ENCODE results near the gene TH.
"Not testable (repeated sequence)": the region's sequence is repeated elsewhere in the genome, so short reads cannot be mapped to it uniquely, and the experiment has no call there.

The TH gene

GRCh38 chr11:2188745-2189144, 17.1 kb upstream of the TH start:
- no peak overlapping the region for H3K9ac ChIP-seq (ENCODE audit: low read length)
- H3K27me3 ChIP-seq (ENCODE audit: control insufficient read depth, insufficient read depth, low read length) = peaks cover 13% of the 10 kb centered on the region
- H3K4me1 ChIP-seq (ENCODE audit: control insufficient read depth, insufficient read depth, low read length) = no peaks in the 10 kb centered on the region
- no peak overlapping the region for H3K4me3 ChIP-seq (ENCODE audit: low read length)
- H3K27ac ChIP-seq (ENCODE audit: low read depth, low read length) = no peak overlapping the region
- H3K36me3 ChIP-seq (ENCODE audit: control insufficient read depth, insufficient read depth, low read length) = no peaks in the 10 kb centered on the region

- Histone ChIP-seq H3K4me1 (ENCODE audit: control insufficient read depth, insufficient read depth, low read length) (no peaks in the 10 kb centered on the region), H3K36me3 (ENCODE audit: control insufficient read depth, insufficient read depth, low read length) (no peaks in the 10 kb centered on the region), H3K27ac (ENCODE audit: low read depth, low read length) (no peak overlapping the region), H3K4me3 (ENCODE audit: low read length) (no peak overlapping the region), H3K9ac (ENCODE audit: low read length) (no peak overlapping the region), H3K27me3 (ENCODE audit: control insufficient read depth, insufficient read depth, low read length) (peaks cover 13% of the 10 kb centered on the region)
Observed at GRCh38 chr11:2187280-2187707, 15.7 kb upstream of the TH start.

- no peak overlapping the region for H3K4me3 ChIP-seq (ENCODE audit: low read length)
- peaks cover 13% of the 10 kb centered on the region for H3K27me3 ChIP-seq (ENCODE audit: control insufficient read depth, insufficient read depth, low read length)
- H3K4me1 ChIP-seq (ENCODE audit: control insufficient read depth, insufficient read depth, low read length) = no peaks in the 10 kb centered on the region
- no peak overlapping the region for H3K9ac ChIP-seq (ENCODE audit: low read length)
- no peak overlapping the region for H3K27ac ChIP-seq (ENCODE audit: low read depth, low read length)
- no peaks in the 10 kb centered on the region for H3K36me3 ChIP-seq (ENCODE audit: control insufficient read depth, insufficient read depth, low read length)
Observed at GRCh38 chr11:2186669-2187279, 15.2 kb upstream of the TH start.

- H3K27me3 ChIP-seq (ENCODE audit: control insufficient read depth, insufficient read depth, low read length) = peaks cover 11% of the 10 kb centered on the region
- H3K36me3 ChIP-seq (ENCODE audit: control insufficient read depth, insufficient read depth, low read length) = no peaks in the 10 kb centered on the region
- no peak overlapping the region for H3K9ac ChIP-seq (ENCODE audit: low read length)
- H3K4me3 ChIP-seq (ENCODE audit: low read length) = no peak overlapping the region
- H3K4me1 ChIP-seq (ENCODE audit: control insufficient read depth, insufficient read depth, low read length) = no peaks in the 10 kb centered on the region
- H3K27ac ChIP-seq (ENCODE audit: low read depth, low read length) = no peak overlapping the region
Observed at GRCh38 chr11:2185324-2186085, 13.9 kb upstream of the TH start.

DNA sequence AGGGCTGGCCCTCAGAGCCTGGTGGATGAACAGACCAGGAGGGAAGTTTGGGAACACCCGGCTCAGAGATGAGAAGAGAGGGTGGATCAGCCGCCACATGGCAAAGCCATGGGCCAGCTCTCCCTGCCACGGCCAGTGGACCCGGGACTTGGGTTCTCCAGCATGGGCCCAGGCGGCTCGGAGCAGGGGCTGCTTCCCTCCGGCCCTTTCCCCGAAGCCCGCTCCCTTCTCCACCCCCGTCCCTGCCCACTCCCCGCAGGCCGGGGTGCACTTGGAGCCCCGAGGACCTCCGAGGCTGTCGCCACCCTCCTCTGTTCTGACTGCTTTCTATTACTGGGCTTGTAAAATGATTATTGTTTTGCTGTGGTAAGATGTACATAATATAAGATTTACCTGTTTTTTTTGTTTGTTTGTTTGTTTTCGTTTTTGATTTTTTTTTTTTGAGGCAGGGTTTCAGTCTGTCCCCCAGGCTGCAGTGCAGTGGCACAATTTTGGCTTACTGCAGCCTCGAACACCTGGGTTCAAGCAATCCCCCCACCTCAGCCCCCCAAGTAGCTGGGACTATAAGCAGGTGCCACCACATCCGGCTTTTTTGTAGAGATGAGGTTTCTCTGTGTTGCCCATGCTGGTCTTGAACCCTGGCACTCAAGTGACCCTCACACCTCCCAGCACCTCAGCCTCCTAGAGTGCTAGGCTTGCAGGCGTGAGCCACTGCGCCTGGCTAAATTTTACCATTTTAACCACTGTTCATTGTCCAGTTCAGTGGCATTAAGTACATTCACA, 11.3 kb upstream of the TH start:
- no peak overlapping the region for H3K4me3 ChIP-seq (ENCODE audit: low read length)
- no peaks in the 10 kb centered on the region for H3K36me3 ChIP-seq (ENCODE audit: control insufficient read depth, insufficient read depth, low read length)
- no peaks in the 10 kb centered on the region for H3K4me1 ChIP-seq (ENCODE audit: control insufficient read depth, insufficient read depth, low read length)
- no peak overlapping the region for H3K9ac ChIP-seq (ENCODE audit: low read length)
- no peak overlapping the region for H3K27ac ChIP-seq (ENCODE audit: low read depth, low read length)
- peaks cover 9% of the 10 kb centered on the region for H3K27me3 ChIP-seq (ENCODE audit: control insufficient read depth, insufficient read depth, low read length)

DNA sequence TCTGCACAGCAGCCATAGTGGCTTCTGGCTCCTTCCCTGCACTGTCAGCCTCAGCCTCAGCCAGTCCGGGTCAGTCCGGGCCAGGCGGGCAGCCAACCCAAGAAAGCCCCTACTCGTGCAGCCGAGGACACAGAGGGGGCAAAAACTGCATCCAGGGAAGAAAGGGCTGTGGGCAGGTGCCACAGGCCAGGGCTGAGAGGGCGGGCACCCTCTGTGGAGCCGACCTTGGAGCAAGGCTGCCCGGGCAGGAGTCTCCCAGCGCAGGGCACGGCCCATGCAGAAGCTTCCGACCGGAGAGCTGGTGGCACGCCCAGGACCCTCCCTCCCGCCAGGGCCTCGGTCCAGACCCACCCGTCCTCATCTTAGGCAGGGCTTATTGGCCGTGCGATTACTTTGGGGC, 10.5 kb upstream of the TH start:
- Histone ChIP-seq H3K27me3 (ENCODE audit: control insufficient read depth, insufficient read depth, low read length) (peaks cover 9% of the 10 kb centered on the region), H3K4me3 (ENCODE audit: low read length) (no peak overlapping the region), H3K36me3 (ENCODE audit: control insufficient read depth, insufficient read depth, low read length) (no peaks in the 10 kb centered on the region), H3K4me1 (ENCODE audit: control insufficient read depth, insufficient read depth, low read length) (no peaks in the 10 kb centered on the region), H3K9ac (ENCODE audit: low read length) (no peak overlapping the region), H3K27ac (ENCODE audit: low read depth, low read length) (no peak overlapping the region)

GRCh38 chr11:2180789-2181370, 9.3 kb upstream of the TH start:
- H3K36me3 ChIP-seq (ENCODE audit: control insufficient read depth, insufficient read depth, low read length) = no peaks in the 10 kb centered on the region
- H3K27ac ChIP-seq (ENCODE audit: low read depth, low read length) = no peak overlapping the region
- H3K4me3 ChIP-seq (ENCODE audit: low read length) = no peak overlapping the region
- H3K4me1 ChIP-seq (ENCODE audit: control insufficient read depth, insufficient read depth, low read length) = no peaks in the 10 kb centered on the region
- H3K27me3 ChIP-seq (ENCODE audit: control insufficient read depth, insufficient read depth, low read length) = peaks cover 5% of the 10 kb centered on the region
- H3K9ac ChIP-seq (ENCODE audit: low read length) = no peak overlapping the region

- Histone ChIP-seq H3K27ac (ENCODE audit: low read depth, low read length) (no peak overlapping the region), H3K36me3 (ENCODE audit: control insufficient read depth, insufficient read depth, low read length) (no peaks in the 10 kb centered on the region), H3K9ac (ENCODE audit: low read length) (no peak overlapping the region), H3K4me1 (ENCODE audit: control insufficient read depth, insufficient read depth, low read length) (no peaks in the 10 kb centered on the region), H3K4me3 (ENCODE audit: low read length) (no peak overlapping the region), H3K27me3 (ENCODE audit: control insufficient read depth, insufficient read depth, low read length) (peaks cover 2% of the 10 kb centered on the region)
Observed at GRCh38 chr11:2180347-2180746, 8.7 kb upstream of the TH start.

DNA sequence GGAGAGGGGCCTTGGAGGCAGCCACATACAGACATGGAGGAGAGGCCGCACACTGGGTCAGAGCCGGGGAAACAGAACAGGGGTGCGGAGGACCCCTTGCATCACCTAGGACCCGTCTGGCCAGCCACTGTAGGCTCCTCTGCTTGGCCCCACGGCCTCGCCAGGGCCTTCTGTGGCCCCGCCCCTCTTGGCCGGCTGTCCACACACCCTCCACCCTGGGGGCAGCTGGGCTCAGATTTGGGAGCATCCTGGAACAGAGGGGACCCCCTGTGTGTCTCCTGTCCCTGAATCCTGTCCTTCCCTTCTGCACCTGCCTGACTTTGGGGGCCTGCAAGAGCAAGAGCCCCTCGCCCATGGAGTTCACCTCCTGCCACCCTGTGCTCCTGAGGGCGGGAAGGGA, 7.9 kb upstream of the TH start:
- H3K27me3 ChIP-seq (ENCODE audit: control insufficient read depth, insufficient read depth, low read length) = no peaks in the 10 kb centered on the region

GRCh38 chr11:2178906-2179494, 7.4 kb upstream of the TH start:
- H3K4me1 ChIP-seq (ENCODE audit: control insufficient read depth, insufficient read depth, low read length) = no peaks in the 10 kb centered on the region
- no peak overlapping the region for H3K9ac ChIP-seq (ENCODE audit: low read length)
- H3K27me3 ChIP-seq (ENCODE audit: control insufficient read depth, insufficient read depth, low read length) = no peaks in the 10 kb centered on the region
- no peak overlapping the region for H3K27ac ChIP-seq (ENCODE audit: low read depth, low read length)
- no peaks in the 10 kb centered on the region for H3K36me3 ChIP-seq (ENCODE audit: control insufficient read depth, insufficient read depth, low read length)
- H3K4me3 ChIP-seq (ENCODE audit: low read length) = no peak overlapping the region

More for the DNA sequence above, 7.9 kb upstream of the TH start:
- no peak overlapping the region for H3K4me3 ChIP-seq (ENCODE audit: low read length)
- H3K4me1 ChIP-seq (ENCODE audit: control insufficient read depth, insufficient read depth, low read length) = no peaks in the 10 kb centered on the region
- H3K9ac ChIP-seq (ENCODE audit: low read length) = no peak overlapping the region
- H3K27ac ChIP-seq (ENCODE audit: low read depth, low read length) = no peak overlapping the region
- H3K36me3 ChIP-seq (ENCODE audit: control insufficient read depth, insufficient read depth, low read length) = no peaks in the 10 kb centered on the region

DNA sequence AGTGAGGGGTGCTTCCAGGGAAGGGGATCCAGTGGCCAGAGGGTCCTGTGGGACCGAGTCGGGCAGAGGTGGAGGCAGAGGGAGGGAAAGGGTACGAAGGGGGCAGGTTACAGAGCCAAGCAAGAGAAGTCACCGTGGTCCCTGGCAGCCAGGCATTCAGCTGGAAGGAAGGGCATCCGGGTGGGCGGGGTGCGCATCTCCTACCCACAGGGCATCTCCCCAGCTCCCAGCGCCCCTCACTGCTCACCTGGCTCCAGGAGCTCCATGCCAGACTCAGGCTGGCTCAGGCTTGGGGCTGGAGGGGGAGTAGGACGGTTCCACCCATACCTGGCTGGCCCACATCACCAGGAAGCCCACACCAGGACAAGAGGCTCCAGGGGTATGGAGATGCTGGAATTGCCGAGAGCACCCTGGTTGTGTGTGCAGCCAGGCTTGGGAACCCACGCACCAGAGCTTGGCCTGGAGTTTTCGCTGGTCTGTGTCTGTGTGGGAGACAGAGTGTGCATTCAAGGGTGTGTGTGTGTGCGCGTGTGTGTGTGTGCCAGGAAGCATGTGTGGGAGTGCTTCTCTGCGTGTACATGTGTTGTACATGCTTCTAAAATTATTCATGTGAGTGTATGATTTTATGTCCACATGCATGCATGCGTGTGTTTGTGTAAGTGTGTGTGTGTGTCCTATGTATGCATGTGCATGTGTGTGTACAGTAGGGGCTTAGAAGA, 6.6 kb upstream of the TH start:
- not testable (repeated sequence) for H3K9ac ChIP-seq (ENCODE audit: low read length); H3K4me1 ChIP-seq (ENCODE audit: control insufficient read depth, insufficient read depth, low read length); H3K27ac ChIP-seq (ENCODE audit: low read depth, low read length); H3K4me3 ChIP-seq (ENCODE audit: low read length); H3K27me3 ChIP-seq (ENCODE audit: control insufficient read depth, insufficient read depth, low read length); H3K36me3 ChIP-seq (ENCODE audit: control insufficient read depth, insufficient read depth, low read length)

Data from rectal smooth muscle tissue (tissue), 1 donor.